Stimulated activated CD4-positive, alpha-beta T cell treated with anti-CD3 and anti-CD28 coated beads, Interleukin-4, amount 100 ng/mL, for 48 hours (primary cell): ENCODE results near the gene IDE.
"Not testable (repeated sequence)": the region's sequence is repeated elsewhere in the genome, so short reads cannot be mapped to it uniquely, and the experiment has no call there.

ENCODE experiments used
- DNase-seq, 2 donors: peaks; one replicate each; pipeline ENCODE4 v3.0.0-alpha.2; 2020; ENCODE audit warnings: low read depth in 2 of 2

IDE gene

DNA sequence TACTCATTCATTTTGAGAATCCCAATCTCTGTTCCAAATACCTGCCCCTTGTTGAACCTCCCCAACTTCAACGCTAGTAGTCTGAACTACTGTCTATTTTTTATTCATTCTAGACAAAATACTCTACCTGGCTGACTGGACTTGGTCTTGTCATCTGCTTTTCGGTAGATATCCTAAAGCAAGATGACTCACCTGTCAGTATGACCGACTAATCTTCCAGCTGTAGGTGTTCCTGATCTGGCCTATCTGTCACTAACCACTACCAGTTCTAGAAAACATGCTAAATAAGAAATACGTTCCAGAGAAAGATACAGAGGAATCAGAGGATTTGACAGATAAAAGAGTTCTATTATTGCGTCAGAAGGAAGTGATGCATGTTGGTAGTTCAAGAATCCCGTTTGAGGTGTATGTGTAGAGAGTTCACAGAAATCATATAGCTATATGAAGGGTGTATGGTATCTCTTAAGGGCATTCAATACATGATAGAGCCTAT is 81.1 kb downstream of the IDE start:
- DNase-seq, result no peak

DNA sequence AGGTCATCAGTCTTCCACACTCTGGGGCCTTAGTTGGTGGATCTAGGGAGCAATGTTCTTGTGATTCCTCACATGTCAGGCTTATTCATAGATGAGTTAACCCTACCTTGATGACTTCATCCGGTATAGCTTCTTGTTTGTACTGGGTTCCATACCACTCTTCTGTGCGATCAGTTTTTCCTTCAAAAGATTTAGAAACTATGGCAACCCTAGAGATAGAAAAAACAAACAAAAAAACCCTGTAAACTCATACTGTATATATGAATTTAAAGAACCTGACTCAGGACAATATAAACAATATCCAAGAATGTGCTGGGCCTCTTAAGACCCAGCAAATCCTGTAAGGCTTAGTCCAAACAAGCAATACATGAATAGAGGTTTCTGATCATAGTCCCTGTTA is 83.5 kb downstream of the IDE start:
- no peak for DNase-seq

DNA sequence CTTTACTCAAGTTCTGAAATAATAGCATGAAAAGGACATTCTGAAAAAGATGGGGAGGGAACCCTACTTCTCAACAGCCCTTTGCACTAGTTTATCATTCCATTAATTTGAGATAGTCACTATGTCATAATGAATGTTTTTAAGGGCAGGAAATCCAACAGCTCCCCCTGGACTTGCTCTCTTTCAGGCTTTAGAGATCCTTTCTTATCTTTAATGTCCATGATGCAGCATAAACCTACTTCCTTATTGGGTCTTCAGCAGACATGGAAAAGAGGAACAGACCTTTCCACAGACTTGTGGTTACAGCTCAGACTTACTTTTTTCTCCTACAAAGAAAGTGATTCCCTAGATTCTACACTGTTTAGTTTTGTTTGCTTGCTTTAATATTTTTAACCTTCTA is 87.3 kb downstream of the IDE start:
- DNase-seq, result no peak

DNA sequence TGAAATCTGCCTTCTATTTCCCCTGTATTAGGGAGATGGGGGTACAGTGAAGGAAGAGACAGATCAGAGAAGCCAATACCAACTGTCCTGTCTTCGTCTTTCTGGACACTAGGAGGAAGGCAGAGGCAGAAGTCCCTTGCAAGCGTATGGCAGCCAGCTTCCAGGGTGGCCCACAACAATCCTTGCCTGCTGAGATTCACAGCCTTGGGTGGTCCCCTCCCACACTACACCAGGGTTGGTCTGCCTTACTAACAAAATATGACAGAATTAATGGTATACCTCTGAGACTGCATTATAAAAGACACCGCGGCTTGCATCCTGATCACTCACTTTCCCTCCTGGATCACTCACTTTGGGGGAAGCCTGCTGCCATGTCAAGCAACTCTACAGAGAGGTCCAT is 90.4 kb downstream of the IDE start:
- no peak for DNase-seq

DNA sequence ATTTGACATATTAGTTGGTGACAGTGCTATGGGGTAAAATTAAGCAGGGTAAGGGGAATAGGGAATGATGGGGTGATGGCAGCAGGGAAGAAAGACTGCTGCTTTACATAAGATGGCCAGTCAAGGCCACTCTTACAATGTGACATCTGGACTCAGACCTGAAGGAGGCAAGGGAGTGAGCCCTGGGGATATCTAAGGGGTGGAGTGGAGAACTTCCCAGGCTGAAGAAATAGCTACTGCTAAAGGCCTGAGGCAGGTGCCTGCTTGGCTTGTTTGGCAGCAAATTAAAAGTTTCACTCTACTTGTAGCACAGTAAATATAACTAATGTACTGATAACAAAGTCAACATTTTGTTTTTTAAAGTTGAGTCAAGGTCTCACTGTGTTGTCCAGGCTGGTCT is 93.5 kb downstream of the IDE start:
- no peak for DNase-seq

DNA sequence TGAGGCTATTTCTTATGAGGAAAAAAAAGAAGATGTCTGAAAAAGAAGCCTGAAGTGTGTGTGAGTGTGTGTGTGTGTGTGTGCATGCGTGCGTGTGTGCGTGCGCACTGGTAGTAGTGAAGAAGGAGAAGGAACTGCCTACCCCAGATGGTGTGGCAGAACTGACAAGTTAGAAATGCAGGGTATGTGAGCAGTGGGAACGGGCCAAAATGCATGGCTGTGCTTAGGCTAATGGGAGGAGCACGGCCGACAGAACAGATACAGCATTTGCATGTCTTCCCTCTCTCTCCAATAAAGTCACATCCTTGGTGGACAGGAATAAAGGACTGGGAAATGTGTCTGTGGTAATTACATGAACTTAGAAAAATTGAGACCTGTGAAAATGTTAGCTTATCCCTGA is 94.3 kb downstream of the IDE start:
- DNase-seq, result no peak

DNA sequence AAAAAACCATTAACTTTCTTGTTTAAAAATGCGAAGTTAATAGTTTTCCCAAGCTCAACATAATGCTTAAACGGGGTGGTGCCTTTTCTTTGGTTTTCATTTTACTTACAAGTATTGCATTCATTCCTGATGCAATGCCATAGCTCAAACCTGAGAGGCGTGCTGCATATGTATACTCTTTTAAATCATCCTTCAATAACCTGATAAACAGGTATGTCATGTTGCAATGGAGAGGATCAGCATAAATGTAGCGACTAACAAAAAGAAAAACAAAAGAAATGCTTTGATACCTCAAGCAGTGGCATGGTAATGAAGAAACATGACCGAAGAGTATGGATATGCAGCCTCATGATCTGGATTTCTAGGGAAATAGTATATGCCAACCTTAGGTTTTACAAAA is 95.4 kb downstream of the IDE start:
- DNase-seq, result no peak

DNA sequence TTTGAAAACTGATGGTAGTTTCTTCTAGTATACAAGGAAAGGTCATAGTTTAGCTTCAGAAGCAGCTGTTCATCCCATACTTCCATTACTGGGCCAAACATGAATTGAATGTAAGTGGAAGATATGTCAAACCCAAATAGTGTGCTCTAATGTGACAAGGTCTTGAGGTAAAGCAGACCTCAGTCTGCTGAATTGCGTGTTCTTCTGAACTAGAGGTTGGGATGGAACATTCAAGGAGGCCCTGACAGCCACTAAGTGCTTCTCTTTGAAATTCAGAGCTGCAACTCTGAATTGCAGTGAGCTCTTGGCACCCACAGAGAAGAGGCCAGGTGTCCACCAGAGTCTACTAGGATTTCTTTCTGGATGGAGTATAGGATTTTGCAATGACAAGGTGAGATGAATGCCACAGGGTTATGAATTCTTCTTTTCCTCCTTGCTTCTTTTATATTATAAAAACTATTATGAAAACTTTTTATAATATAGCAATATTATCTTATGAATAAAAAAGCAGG is 98.5 kb downstream of the IDE start:
- no peak for DNase-seq

DNA sequence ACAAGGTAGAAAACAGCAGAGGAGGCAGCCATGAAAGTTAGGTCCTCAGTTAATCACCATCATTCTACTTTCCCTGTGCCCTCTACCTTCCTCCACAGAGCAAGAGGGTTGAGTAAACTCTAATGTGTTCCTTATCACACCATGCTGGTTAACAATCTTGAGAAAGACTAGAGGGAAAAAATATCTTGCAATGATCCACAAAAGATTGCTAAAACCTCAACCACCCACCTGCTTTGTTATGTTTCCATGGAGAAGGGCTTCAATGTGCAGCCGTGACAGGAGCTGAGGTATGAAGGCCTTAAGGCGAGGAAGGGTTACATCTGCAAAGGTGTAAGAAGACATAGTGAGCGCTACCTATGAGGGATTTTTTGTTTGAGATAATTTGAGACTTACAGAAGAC is 103.9 kb downstream of the IDE start:
- DNase-seq, result no peak

DNA sequence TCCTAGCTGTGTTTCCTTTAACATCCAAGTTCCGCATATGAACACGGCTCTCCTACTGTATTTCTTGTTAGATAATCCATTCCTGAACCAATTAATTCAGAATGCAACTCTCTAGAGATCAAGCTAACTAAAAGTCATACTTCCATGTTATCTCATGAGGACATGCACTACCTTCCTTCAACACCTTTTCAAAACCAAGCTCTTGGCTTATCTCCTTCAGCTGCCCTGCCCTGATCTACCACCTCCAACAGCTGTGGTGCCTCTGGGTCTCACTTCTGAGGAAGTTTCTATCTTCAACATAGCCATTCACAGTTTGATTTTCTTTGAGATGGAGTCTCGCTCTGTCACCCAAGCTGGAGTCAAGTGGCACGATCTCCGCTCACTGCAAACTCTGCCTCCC is 109.5 kb downstream of the IDE start:
- DNase-seq, result no peak

DNA sequence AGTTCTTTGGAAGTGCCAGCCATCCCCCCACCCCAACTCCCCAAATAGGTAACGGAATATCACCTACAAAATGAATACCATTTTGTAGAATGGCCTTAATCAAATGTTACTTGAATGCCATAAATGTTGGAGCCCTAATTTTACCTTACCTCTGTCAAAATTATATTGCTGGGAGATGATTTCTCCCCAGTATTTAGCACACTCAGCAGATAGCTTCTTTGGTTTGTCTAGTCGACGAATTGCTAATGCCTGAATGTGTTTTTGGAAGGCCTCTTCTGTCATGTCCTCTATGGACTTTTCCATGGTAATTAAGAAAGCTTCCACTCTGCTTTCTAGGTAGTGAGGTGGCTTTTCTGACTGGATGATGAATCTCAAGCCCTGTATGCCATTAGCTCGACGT is 110.3 kb downstream of the IDE start:
- DNase-seq, result no peak

DNA sequence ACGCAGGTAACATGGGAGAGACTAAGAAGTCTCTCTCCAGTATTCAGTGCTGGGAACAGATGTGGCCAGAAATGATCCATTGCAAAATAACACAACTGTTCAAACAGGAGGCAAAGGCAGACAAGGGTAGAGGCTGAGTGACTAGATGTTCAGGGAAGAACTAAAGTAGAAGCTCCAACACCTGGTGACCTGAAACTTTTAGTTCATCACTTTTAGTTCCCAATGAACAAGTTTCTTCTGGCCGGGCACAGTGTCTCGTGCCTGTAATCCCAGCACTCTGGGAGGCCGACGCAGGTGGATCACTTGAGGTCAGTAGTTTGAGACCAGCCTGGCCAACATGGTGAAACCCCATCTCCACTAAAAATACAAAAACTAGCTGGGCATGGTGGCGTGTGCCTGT is 118.9 kb downstream of the IDE start:
- DNase-seq, result not testable (repeated sequence)

DNA sequence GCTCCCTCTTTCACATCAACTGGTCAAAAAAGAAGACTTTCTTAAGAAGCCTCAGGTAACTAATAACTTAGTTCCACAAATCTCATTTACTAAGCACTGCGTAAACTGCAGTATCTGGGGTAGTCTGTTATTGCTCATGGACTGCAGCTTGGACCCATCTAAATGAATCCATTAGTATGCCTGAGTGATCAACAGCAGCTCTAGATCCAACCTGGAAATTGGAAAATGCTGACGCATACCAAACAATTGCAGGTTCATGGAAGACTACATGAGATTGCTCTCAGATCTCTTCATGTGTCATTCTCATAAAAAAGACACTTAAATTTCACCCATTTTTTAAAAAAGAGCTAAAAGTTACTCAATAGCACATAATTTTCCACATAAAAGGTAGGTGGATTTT is 121.6 kb downstream of the IDE start:
- no peak for DNase-seq

DNA sequence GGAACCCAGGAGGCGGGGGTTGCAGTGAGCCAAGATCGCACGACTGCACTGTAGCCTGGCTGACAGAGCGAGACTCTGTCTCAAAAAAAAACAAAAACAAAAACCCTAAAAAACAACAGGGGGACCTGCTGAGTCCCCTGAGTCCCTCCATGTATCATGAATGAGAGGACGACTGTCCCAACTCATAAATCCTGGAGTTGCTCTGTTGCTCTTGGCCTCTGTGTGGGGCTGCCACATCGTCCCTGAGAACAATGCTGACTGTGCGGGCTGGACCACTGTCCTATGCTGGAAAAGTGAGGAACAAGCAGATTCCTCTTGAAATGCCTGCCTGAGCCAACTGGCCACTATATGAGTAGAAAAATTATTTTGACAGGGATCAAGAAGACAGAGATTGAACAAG is 122.5 kb downstream of the IDE start:
- no peak for DNase-seq

DNA sequence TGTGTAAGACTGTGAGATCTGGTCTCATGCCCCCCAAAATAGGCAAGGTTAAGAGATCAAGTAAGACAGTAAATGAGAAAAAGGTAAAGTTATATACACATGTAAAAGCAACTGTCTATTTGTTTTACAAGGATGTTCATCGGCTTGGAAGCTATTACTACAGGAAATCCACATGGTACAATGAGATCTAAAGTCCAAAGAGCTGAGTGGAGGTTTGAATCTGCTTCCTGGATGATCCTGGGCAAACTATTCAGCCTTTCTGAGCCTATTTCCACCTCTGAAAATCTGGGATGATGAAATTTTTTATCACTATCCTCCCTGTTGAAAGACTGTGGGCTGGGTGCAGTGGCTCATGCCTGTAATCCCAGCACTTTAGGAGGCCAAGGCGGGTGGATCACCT is 123.0 kb downstream of the IDE start:
- DNase-seq, result no peak

DNA sequence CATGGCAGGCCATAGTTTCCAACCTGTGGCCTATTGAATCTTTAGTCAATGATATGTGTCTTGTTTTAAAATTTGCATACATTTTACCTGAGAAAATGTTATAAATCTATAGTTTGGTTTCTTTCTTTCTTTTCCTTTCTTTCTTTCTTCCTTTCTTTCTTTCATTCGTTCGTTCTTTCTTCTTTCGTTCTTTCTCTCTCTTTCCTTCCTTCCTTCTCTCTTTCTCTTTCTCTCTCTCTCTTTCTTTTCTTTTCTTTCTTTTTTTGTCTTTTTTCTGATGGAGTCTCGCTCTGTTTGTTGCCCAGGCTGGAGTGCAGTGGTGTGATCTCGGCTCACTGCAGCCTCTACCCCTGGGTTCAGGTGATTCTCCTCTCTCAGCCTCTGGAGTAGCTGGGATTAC is 133.3 kb downstream of the IDE start:
- DNase-seq, result no peak

DNA sequence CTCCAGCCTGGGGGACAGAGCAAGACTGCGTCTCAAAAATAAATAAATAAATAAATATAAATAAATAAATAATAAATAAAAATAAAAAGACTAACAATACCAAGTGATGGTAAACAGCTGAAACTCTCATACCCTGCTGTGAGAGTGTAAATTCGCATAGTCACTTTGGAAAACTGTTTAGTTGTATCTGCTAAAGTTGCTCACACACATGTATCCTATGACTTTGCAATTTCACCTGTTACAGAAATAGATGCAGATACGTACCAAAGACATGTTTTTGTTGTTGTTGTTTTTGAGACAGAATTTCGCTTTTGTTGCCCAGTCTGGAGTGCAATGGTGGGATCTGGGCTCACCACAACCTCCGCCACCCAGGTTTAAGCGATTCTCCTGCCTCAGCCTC is 135.7 kb downstream of the IDE start:
- no peak for DNase-seq

DNA sequence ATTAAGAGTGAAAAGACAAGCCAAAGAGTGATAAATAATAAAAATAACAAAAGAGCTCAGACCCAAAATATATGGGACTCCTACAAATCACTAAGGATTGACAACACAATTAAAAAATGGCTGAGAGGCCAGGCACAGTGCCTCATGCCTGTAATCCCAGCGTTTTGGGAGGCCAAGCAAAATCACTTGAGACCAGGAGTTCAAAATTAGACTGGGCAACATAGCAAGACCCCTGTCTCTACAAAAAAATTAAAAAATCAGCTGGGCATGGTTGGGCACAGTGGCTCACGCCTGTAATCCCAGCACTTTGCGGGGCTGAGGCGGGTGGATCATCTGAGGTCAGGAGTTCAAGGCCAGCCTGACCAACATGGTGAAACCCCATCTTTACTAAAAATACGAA is 137.3 kb downstream of the IDE start:
- DNase-seq, result no peak

DNA sequence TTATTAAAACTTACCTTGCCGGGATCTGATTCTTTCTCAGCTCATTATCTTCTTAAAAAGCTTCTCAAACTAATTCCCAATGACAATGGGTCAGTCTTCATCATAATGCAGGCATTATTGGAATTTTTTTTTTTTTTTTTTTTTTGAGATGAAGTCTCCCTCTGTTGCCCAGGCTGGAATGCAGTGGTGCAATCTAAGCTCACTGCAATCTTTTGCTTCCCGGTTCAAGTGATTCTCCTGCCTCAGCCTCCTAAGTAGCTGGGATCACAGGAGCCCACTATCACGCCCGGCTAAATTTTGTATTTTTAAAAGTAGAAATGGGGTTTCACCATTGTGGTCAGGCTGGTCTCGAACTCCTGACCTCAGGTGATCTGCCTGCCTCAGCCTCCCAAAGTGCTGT is 137.8 kb downstream of the IDE start:
- DNase-seq, result not testable (repeated sequence)

DNA sequence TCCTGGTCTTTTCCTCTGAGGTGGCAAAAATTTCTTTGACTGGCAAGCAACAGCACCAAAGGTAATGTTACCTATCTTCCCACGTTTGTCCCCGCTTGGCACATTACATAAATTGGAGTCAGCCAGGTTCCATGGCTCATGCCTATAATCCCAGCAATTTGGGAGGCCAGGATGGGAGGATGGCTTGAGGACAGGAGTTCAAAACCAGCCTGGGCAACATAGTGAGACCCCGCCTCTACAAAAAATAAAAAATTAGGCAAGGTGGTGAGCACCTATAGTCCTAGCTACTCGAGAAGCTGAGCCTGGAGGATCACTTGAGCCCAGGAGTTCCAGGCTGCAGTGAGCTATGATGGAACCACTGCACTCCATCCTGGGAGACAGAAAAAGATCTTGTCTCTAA is 139.5 kb downstream of the IDE start:
- no peak for DNase-seq

DNA sequence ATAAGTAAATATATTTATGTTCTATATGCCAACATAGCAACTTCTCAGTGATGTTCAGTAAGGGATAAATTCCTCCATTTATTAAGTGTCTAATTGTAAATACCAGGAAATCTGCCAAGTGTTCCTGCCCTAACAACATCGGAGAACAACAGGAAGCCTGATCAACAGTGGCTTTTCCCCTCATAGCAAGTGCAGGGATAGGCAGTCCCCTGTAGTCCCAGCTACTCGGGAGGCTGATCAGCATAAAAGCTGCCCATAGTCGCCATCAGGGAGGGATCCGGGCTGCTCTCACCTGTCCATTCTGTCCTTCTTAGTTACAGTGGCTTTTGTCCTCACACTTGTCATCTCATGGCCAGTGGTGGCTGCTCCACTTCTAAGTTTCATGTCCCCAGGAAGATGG is 141.3 kb downstream of the IDE start:
- DNase-seq, result no peak

DNA sequence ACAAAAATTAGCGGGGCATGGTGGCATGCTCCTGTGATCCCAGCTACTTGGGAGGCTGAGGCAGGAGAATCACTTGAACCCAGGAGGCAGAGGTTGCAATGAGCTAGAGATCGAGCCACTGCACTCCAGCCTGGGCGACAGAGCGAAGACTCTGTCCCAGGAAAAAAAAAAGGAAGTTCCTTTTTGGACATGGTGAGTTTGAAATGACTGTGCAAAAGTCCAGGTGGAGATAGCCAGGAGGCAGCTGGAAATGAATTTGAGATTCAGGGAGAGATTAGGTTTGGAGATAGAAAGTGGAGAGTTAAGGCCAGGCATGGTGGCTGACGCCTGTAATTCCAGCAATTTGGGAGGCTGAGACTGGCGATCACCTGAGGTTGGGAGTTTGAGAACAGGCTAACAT is 143.8 kb downstream of the IDE start:
- no peak for DNase-seq

DNA sequence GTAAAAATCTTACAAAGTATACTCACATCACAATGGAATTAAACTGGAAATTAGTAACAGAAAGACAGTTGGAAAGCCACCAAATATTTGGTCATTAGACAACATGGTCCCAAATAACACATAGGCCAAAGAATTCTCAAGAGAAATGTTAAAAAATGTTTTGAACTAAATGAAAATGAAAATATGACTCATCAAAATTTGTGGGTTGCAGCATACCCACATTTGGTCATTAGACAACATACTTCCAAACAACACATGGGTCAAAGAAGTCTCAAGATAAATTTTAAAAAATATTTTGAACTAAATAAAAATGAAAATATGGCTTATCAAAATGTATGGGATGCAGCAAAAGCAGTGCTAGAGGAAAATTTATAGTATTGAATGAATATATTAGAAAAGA is 152.3 kb downstream of the IDE start:
- no peak for DNase-seq

DNA sequence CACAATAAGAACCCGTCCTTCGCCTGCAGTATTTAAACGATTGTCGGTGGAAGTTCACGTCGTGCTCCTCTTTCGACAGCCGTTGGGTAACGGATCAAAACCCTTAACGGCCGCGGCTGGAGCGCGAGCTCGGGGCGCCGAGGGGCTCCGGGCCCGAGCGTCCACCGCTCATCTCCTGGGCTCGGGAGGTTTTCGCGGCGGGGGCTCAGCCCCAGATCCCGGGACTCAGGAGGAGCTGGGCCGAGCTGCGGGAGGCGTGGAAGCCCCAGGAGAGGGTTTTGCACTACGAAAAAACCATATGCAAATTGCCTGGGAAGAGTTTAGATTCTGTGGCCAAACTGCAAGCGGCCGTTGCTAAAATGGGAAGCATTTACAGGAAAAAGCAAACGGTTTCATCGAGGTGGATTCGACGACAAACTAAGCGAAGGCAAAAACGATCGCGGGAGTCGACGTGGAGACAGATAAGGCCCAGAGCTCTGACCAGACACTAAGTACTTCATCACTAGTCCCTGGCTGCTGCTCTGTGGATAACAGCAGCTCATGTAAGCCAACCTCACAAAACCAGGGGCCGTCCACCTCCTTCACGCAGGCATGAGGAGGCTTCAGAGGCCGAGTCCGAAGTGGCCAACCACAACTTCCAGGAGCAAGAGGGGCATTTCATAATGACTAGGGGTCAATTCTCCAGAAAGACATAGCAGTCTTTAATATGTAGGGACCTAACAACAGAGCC is 153.2 kb downstream of the IDE start:
- no peak for DNase-seq
